GM13976 (cell line): ENCODE data around the gene C11orf16.
"Not testable (repeated sequence)": the region's sequence is repeated elsewhere in the genome, so short reads cannot be mapped to it uniquely, and the experiment has no call there.

Experiments used
- DNase-seq: peaks from one replicate; pipeline ENCODE4 v3.0.0; 2012; ENCODE audit warnings: low spot score
- CTCF ChIP-seq: IDR thresholded peaks from 2 replicates; pipeline ENCODE4 v1.5.1; 2012; ENCODE audit warnings: borderline replicate concordance, mild to moderate bottlenecking; ENCODE audit not compliant: insufficient read depth; ENCODE audit errors: extremely low read depth, missing control alignments, control extremely low read depth
- in situ Hi-C: fragments of 300-500 bp; cut with MboI; formaldehyde crosslinking; loops from one replicate; pipeline ENCODE4 v1.12.0; 2022; ENCODE audit warnings: low sequenced_read_pairs, mixed read lengths, inconsistent platforms; ENCODE audit not compliant: unreplicated experiment

The C11orf16 gene

DNA sequence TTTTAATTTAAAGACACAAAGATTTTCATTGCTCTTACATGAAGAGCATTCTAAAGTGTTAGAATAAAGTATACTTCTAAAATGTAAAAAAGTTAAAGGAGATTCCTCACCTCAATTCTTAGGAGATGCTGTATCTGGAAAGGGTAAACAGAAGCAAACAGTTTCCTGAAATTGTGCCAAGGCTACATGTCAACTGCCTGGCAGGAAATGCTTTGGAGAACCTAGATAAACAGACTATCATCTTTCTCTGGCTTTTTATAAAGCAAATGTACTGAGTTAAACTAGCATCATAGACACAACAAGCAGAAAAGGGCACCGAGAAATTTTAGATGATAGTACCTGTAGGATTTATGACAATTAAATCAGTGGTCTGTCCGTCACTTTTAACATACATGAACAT, 46.4 kb downstream of the C11orf16 start:
- in situ Hi-C loops, result no loop called here
- no peak for TF ChIP-seq CTCF
- DNase-seq, result no peak

DNA sequence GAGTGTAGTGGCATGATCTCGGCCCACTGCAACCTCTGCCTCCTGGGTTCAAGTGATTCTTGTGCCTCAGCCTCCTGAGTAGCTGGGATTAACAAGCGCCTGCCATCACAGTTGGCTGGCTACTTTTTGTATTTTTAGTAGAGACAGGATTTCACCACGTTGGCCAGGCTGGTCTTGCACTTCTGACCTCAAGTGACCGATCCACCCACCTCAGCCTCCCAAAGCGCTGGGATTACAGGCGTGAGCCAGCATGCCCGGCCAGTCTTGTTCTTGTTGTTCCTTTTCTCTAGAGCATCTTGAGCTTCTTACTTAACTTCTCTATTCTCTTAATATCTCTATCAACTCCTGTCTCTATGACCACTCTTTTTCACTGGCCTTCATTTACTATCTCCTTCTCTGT, 51.2 kb downstream of the C11orf16 start:
- DNase-seq, in situ Hi-C loops: not testable (repeated sequence)

DNA sequence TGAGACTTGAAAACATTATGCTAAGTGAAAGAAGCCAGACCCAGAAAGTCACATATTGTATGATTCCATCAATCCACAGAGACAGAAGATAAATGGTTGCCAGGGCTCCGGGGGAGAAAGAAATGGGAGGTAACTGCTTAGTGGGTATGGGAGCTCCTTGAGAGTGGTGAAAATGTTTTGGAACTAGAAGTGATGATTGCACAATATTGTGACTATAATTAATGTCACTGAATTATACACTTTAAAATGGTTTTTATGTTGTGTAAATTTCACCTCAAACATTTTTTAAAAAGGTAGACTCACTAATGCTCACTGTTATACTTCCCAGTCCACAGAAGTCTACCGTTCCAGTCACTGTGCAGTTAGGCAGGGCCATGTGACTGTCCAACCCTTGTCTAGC, 54.0 kb downstream of the C11orf16 start:
- TF ChIP-seq CTCF, result no peak
- no peak for DNase-seq
- in situ Hi-C loops, result no loop called here

DNA sequence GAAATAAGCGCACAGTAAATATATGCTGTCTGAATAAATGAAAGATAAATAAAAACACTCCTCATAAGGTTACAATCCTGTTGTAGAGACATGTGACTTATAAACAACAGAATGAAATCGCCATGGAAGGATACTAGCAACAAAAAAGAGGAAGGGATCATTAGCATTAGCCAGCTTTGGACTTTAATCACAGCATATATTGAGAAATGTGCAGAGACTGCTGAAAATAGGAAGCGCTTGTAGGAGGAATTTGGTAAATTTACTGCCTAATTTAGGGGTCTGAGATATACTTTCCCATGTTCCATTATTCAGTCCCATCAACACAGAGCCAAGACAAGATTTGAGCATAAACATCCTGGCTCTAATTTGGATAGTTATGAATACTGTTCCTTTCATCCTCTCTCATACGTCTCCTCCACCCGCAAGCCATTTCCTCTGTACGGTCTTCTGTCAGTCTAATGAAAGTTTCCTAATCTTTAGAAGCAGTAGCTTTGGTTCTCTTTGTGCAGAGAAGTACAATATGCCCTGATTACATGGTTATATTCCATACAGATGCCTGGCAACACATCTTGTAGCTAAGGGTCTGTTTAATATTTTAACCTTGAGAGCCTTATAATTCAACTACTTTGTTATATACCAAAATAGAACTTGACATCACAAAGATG, 58.9 kb downstream of the C11orf16 start:
- DNase-seq, result no peak
- no peak for TF ChIP-seq CTCF
- in situ Hi-C loops, result no loop called here

GRCh38 chr11:8871962-8872361, 60.8 kb downstream of the C11orf16 start:
- in situ Hi-C loops, result no loop called here
- TF ChIP-seq CTCF, result no peak
- DNase-seq, result no peak

DNA sequence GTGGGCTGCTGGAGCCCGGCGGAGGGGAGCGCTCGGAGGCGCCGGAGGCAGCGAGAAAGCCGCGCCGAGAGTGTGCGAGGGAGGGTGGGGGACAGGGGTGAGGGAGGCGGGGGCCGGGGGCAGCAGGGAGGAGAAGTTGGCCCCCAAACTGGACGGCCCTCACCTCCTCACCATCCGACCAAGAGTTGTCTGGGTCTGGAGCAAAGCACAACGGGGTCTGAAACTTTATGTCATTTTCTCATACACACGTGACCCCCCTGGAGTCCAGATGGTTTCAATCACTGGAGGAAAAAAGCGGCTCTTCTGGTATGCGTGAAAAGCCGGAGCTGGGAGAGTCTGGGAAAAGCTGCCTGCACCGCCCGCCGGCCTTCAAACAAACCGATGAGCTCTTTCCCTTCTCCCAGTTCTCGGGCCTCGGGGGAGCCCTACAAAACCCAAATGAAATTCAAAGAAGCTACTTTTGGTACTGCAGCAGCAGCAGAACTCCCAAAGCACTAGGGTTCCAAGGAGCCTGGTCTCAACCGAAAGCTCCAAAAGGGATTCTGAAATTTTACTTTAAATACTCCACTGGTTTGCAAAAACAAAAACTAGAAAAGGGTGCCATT, 61.5 kb downstream of the C11orf16 start:
- TF ChIP-seq CTCF, result no peak
- in situ Hi-C loops, result no loop called here
- no peak for DNase-seq

DNA sequence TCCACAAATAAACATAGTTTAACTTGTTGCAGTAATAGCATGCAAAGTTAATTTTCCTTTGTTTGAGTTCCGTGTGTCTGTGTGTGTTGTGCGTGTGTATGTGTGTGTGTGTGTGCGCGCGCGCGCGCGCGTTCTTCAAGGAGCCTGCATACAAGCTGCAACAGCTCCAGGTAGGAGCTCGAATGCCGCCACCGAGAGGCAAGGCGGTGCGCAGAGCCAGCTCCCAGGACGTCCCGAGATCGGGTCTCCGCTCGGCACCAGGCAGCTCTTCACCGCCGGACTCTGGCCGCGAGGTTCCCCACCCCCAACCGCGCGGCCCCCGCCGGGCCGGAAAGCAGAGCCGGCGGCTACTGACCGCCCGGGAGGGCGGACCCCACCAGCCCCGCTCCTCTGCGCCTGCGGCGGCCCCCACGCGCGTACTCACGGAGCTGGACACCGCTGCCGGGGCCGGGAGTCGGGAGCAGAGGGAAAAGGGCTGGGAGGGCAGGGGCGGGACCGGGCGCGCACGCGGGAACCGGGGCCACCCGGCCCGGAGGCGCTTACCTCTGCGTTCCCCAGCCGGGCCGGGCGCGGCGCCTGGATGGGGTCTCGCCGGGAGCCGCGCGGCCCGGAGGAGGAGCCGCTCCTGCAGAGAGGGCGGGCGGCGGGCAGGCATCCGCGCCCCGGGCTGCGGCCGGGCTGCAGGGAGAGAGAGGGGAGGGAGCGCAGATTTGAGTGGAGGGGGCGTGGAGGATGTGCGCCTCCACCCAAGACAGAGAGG, 62.2 kb downstream of the C11orf16 start:
- no peak for TF ChIP-seq CTCF
- DNase-seq, result peak; percentile 68
- in situ Hi-C loops, result no loop called here
